ENCODE measurements around the gene EPM2A.

EPM2A gene

DNA sequence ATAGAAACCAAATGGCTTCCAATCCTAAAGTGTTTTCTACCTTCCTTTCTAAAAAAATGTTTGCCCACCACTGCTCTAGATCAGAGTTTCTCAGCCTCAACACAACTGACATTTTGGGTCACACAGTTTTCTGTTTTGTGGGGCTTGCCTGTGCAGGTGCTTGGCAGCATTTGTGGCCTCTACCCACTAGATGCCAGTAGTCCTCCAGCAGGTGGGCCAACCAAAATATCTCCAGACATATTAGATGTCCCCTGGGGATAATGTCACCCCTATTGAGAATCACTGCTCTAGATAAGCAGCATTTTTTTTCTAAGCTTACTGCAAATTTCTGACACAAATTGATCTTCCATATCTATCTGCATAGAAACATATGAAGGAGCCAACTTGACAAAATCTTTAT, 26.3 kb upstream of the EPM2A start:
- H3K4me2 ChIP-seq (ENCODE audit: low read depth, low read length, poor library complexity, severe bottlenecking) = no peak overlapping the region
- H3K27me3 ChIP-seq (ENCODE audit: insufficient read depth, low read length, poor library complexity, severe bottlenecking) = no peaks in the 10 kb centered on the region
- H3K4me1 ChIP-seq (ENCODE audit: insufficient read depth, low read length, poor library complexity, severe bottlenecking) = no peaks in the 10 kb centered on the region
- no peaks in the 10 kb centered on the region for H3K79me2 ChIP-seq (ENCODE audit: insufficient read depth, low read length)
- TF ChIP-seq, protein P1, sequence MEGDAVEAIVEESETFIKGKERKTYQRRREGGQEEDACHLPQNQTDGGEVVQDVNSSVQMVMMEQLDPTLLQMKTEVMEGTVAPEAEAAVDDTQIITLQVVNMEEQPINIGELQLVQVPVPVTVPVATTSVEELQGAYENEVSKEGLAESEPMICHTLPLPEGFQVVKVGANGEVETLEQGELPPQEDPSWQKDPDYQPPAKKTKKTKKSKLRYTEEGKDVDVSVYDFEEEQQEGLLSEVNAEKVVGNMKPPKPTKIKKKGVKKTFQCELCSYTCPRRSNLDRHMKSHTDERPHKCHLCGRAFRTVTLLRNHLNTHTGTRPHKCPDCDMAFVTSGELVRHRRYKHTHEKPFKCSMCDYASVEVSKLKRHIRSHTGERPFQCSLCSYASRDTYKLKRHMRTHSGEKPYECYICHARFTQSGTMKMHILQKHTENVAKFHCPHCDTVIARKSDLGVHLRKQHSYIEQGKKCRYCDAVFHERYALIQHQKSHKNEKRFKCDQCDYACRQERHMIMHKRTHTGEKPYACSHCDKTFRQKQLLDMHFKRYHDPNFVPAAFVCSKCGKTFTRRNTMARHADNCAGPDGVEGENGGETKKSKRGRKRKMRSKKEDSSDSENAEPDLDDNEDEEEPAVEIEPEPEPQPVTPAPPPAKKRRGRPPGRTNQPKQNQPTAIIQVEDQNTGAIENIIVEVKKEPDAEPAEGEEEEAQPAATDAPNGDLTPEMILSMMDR (conservative IDR thresholded peaks at IDR 0.05; ENCODE audit: low read length) = peak; percentile 55
- no peak for TF ChIP-seq EZH2phosphoT487 (IDR thresholded peaks at IDR 0.05; ENCODE audit: borderline replicate concordance)
- H3K9me3 ChIP-seq (ENCODE audit: insufficient read depth, low read depth, low read length) = no peaks in the 10 kb centered on the region
- no peak overlapping the region for H3K9ac ChIP-seq (ENCODE audit: low read depth, low read length, poor library complexity, severe bottlenecking)
- H2AFZ ChIP-seq (ENCODE audit: low read length) = no peak overlapping the region
- no peaks in the 10 kb centered on the region for H4K20me1 ChIP-seq (ENCODE audit: insufficient read depth, low read length, poor library complexity, severe bottlenecking)
- no peaks in the 10 kb centered on the region for H3F3A ChIP-seq (ENCODE audit: low read depth)
- H3K4me3 ChIP-seq (ENCODE audit: low read length, poor library complexity, severe bottlenecking) = no peak overlapping the region
- no peaks in the 10 kb centered on the region for H3K36me3 ChIP-seq (ENCODE audit: insufficient read depth, low read length)
- H3K9me2 ChIP-seq (replicated peaks; ENCODE audit: low read depth, low read length) = no peaks in the 10 kb centered on the region

DNA sequence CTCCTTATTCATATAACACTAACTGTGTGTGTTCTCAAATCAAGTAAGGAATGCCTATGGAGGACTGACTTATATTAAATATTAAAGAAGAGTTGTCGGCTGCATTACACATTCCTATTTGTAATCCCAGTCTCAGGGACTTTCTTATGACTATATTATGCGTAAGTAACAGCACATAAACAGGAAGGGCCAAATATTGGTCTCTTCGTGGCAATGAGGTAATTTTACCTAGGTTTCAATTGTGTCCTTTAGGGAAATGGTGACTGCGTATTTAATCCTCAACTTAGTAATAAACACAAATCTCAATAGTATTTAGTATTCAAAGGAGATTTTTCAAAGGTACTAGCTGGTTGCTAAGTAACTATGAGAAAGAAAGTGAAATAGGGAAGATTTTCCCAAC, 22.8 kb upstream of the EPM2A start:
- no peaks in the 10 kb centered on the region for H3F3A ChIP-seq (ENCODE audit: low read depth)
- no peak overlapping the region for H3K4me3 ChIP-seq (ENCODE audit: low read length, poor library complexity, severe bottlenecking)
- H3K9me3 ChIP-seq (ENCODE audit: insufficient read depth, low read depth, low read length) = no peaks in the 10 kb centered on the region
- H3K9ac ChIP-seq (ENCODE audit: low read depth, low read length, poor library complexity, severe bottlenecking) = no peak overlapping the region
- no peaks in the 10 kb centered on the region for H4K20me1 ChIP-seq (ENCODE audit: insufficient read depth, low read length, poor library complexity, severe bottlenecking)
- TF ChIP-seq, protein P1 (conservative IDR thresholded peaks at IDR 0.05; ENCODE audit: low read length) = no peak
- TF ChIP-seq EZH2phosphoT487 (IDR thresholded peaks at IDR 0.05; ENCODE audit: borderline replicate concordance) = no peak
- H2AFZ ChIP-seq (ENCODE audit: low read length) = no peak overlapping the region
- no peaks in the 10 kb centered on the region for H3K79me2 ChIP-seq (ENCODE audit: insufficient read depth, low read length)
- H3K27me3 ChIP-seq (ENCODE audit: insufficient read depth, low read length, poor library complexity, severe bottlenecking) = no peaks in the 10 kb centered on the region
- no peaks in the 10 kb centered on the region for H3K36me3 ChIP-seq (ENCODE audit: insufficient read depth, low read length)
- H3K4me2 ChIP-seq (ENCODE audit: low read depth, low read length, poor library complexity, severe bottlenecking) = no peak overlapping the region
- peaks cover 4% of the 10 kb centered on the region for H3K4me1 ChIP-seq (ENCODE audit: insufficient read depth, low read length, poor library complexity, severe bottlenecking)
- no peaks in the 10 kb centered on the region for H3K9me2 ChIP-seq (replicated peaks; ENCODE audit: low read depth, low read length)

DNA sequence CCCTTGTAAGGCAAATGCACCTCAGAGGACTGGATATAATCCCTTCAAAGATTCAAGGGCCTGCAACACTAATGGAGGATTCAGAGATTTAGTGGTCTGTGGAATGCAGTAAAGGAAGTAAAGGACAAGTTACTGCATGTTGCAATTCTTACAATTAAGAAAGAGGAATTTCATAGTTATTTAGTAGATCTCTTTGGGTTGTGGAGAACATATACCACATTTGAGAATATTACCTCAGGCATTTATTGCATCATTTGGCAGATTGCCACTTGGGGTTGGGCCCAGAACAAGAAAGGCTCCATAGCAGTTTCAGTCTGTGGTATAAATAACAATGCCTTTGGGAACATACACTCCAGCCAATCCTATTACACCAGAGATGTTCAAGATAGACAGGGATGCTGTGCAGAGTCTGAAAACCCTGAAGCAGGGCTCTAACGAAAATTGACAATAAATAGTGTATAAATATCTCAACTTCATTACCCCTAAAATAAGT, 20.9 kb upstream of the EPM2A start:
- H3K9me3 ChIP-seq (ENCODE audit: insufficient read depth, low read depth, low read length) = no peaks in the 10 kb centered on the region
- peaks cover 4% of the 10 kb centered on the region for H3K4me1 ChIP-seq (ENCODE audit: insufficient read depth, low read length, poor library complexity, severe bottlenecking)
- no peak overlapping the region for H3K4me2 ChIP-seq (ENCODE audit: low read depth, low read length, poor library complexity, severe bottlenecking)
- no peaks in the 10 kb centered on the region for H3K36me3 ChIP-seq (ENCODE audit: insufficient read depth, low read length)
- no peaks in the 10 kb centered on the region for H3K9me2 ChIP-seq (replicated peaks; ENCODE audit: low read depth, low read length)
- H3K9ac ChIP-seq (ENCODE audit: low read depth, low read length, poor library complexity, severe bottlenecking) = no peak overlapping the region
- TF ChIP-seq, protein P1 (conservative IDR thresholded peaks at IDR 0.05; ENCODE audit: low read length) = no peak
- TF ChIP-seq EZH2phosphoT487 (IDR thresholded peaks at IDR 0.05; ENCODE audit: borderline replicate concordance) = no peak
- no peaks in the 10 kb centered on the region for H3F3A ChIP-seq (ENCODE audit: low read depth)
- no peaks in the 10 kb centered on the region for H3K79me2 ChIP-seq (ENCODE audit: insufficient read depth, low read length)
- no peak overlapping the region for H3K4me3 ChIP-seq (ENCODE audit: low read length, poor library complexity, severe bottlenecking)
- no peaks in the 10 kb centered on the region for H4K20me1 ChIP-seq (ENCODE audit: insufficient read depth, low read length, poor library complexity, severe bottlenecking)
- no peaks in the 10 kb centered on the region for H3K27me3 ChIP-seq (ENCODE audit: insufficient read depth, low read length, poor library complexity, severe bottlenecking)
- H2AFZ ChIP-seq (ENCODE audit: low read length) = no peak overlapping the region

Data from Loucy (cell line).